Panc1 (cell line): ENCODE data around the gene VTN. TPM values are rescaled to one million over a fixed set of nuclear protein-coding genes. Genes with fewer than 3 reads are reported as not detected.
"Not testable (repeated sequence)": the region's sequence is repeated elsewhere in the genome, so short reads cannot be mapped to it uniquely, and the experiment has no call there.

Experiments used
- ATAC-seq: fragments of 200-7000 bp; cut with Tn5 transposase; 2 replicates; pipeline ENCODE4 v1.9.1; 2020; ENCODE audit warnings: mild to moderate bottlenecking, moderate library complexity
- BruUV-seq: library from RNA; stranded (reverse); fragments of 400-500 nt; replicated peaks from 2 replicates; lab custom pipeline; 2021; lab: Mats Ljungman, UMichigan
- CTCF ChIA-PET: fragments of 300-600 bp; sonication (Branson Sonifier 250); formaldehyde crosslinking; loops from one replicate; lab custom pipeline; 2022; ENCODE audit warnings: antibody characterized with exemption; lab: Charles Lee
- POLR2A ChIA-PET: fragments of 300-600 bp; sonication (Branson Sonifier 250); formaldehyde crosslinking; loops from one replicate; lab custom pipeline; 2022; ENCODE audit warnings: antibody characterized with exemption; lab: Charles Lee
- DNase-seq: peaks from one replicate; pipeline ENCODE4 v3.0.0-alpha.2; 2010; ENCODE audit warnings: low read depth, low spot score
- H3K27ac ChIP-seq: 2 replicates; pipeline ENCODE4 v1.5.1; 2011; ENCODE audit warnings: mild to moderate bottlenecking, low read length, inconsistent platforms
- H3K27me3 ChIP-seq: fragments of 200-500 bp; sonication (Bioruptor generic); 2 replicates; pipeline ENCODE4 v1.6.0; 2014; ENCODE audit warnings: low read length, inconsistent platforms; ENCODE audit not compliant: control insufficient read depth, insufficient read depth
- H3K36me3 ChIP-seq: fragments of 200-500 bp; sonication (Bioruptor generic); 2 replicates; pipeline ENCODE4 v1.5.1; 2014; ENCODE audit warnings: inconsistent platforms, mild to moderate bottlenecking, low read length, moderate library complexity; ENCODE audit not compliant: control insufficient read depth, insufficient read depth
- H3K4me1 ChIP-seq: 2 replicates; pipeline ENCODE4 v1.5.1; 2011; ENCODE audit warnings: inconsistent platforms, mild to moderate bottlenecking, low read length, moderate library complexity; ENCODE audit not compliant: control insufficient read depth, insufficient read depth
- H3K4me3 ChIP-seq, 2 experiments: 2 replicates each; pipeline ENCODE4 v1.5.1; 2011 to 2012; ENCODE audit warnings: low read depth in 2 of 2, low read length in 2 of 2, mild to moderate bottlenecking in 2 of 2, inconsistent platforms in 1 of 2, moderate library complexity in 1 of 2
- H3K9me3 ChIP-seq: fragments of 200-500 bp; sonication (Bioruptor generic); 2 replicates; pipeline ENCODE4 v1.5.1; 2014; ENCODE audit warnings: low read depth, mild to moderate bottlenecking, inconsistent platforms, low read length, moderate library complexity; ENCODE audit not compliant: control insufficient read depth, insufficient read depth
- CTCF ChIP-seq: fragments of 450-650 bp; IDR thresholded peaks from 2 replicates; pipeline ENCODE4 v1.5.1; 2017; ENCODE audit warnings: mild to moderate bottlenecking
- POLR2AphosphoS5 ChIP-seq: IDR thresholded peaks from 2 replicates; pipeline ENCODE4 v1.6.1; 2012; ENCODE audit warnings: mild to moderate bottlenecking, low read depth, low read length, moderate library complexity
- REST ChIP-seq, 2 experiments: IDR thresholded peaks; 2 replicates each; pipeline ENCODE4 v1.6.1; 2011 to 2012; ENCODE audit warnings: low read depth in 2 of 2, control low read depth in 1 of 2, low read length in 1 of 2, mild to moderate bottlenecking in 1 of 2, moderate library complexity in 1 of 2; ENCODE audit not compliant: insufficient read depth in 1 of 2
- SIN3A ChIP-seq: IDR thresholded peaks from 2 replicates; pipeline ENCODE4 v1.6.1; 2012; ENCODE audit warnings: low read depth, mild to moderate bottlenecking, low read length, moderate library complexity, borderline replicate concordance; ENCODE audit not compliant: insufficient read depth
- TCF7L2 ChIP-seq: IDR thresholded peaks from 2 replicates; pipeline ENCODE4 v1.6.1; 2011; ENCODE audit warnings: mild to moderate bottlenecking, low read depth, low read length, inconsistent platforms
- in situ Hi-C: cut with HindIII; loops from 2 replicates; pipeline ENCODE4 v1.10.0; 2016; ENCODE audit warnings: low sequenced_read_pairs, low pct_unique_long_range_greater_than_20kb
- intact Hi-C: fragments of 100-400 bp; cut with micrococcal nuclease; formaldehyde crosslinking; loops from one replicate; pipeline ENCODE4 v1.10.0; 2022; ENCODE audit not compliant: unreplicated experiment
- total RNA-seq: library from RNA; stranded (reverse); gene quantifications from one replicate; pipeline ENCODE4 v1.2.1, GENCODE V29; 2021; ENCODE audit not compliant: unreplicated experiment

Gene VTN
- total RNA-seq, 1 experiment from 2014 or later: 2.3 TPM

GRCh38 chr17:28340374-28340773, 29.7 kb downstream of the VTN start:
- Histone ChIP-seq H3K27me3 (no peaks in the 10 kb centered on the region), H3K9me3 (no peaks in the 10 kb centered on the region), H3K27ac (no peak overlapping the region), H3K4me1 (peaks cover 16% of the 10 kb centered on the region), H3K4me3 (no peak overlapping the region), H3K36me3 (no peaks in the 10 kb centered on the region; the same call in 1 of the 2 replicates)
- ChIA-PET CTCF (no interaction called here), POLR2A (interaction anchor here (0.7 kb wide), 1 partner anchor 641 kb away, joined by 3 read pairs; no protein-coding TSS in a partner anchor)
- ATAC-seq: no peak
- BruUV-seq: no TSS peak
- intact Hi-C loops: no loop called here
- in situ Hi-C loops: no loop called here
- no peak for DNase-seq
- TF ChIP-seq POLR2AphosphoS5: no peak
- no peak for TF ChIP-seq TCF7L2
- no peak for TF ChIP-seq CTCF
- no peak for TF ChIP-seq REST (IDR thresholded peaks at IDR 0.05; ENCODE audit: insufficient read depth in 1 of 2, low read depth in 2 of 2, low read length in 1 of 2)
- no peak for TF ChIP-seq SIN3A

- Histone ChIP-seq H3K27me3 (no peaks in the 10 kb centered on the region), H3K4me1 (peaks cover 20% of the 10 kb centered on the region), H3K27ac (no peak overlapping the region), H3K4me3 (no peak overlapping the region), H3K36me3 (no peaks in the 10 kb centered on the region; the same call in 1 of the 2 replicates), H3K9me3 (no peaks in the 10 kb centered on the region)
- ATAC-seq (no peak), DNase-seq (no peak)
- intact Hi-C loops (no loop called here), in situ Hi-C loops (no loop called here)
- TF ChIP-seq REST (IDR thresholded peaks at IDR 0.05; ENCODE audit: insufficient read depth in 1 of 2, low read depth in 2 of 2, low read length in 1 of 2): no peak
- TF ChIP-seq CTCF: no peak
- no peak for TF ChIP-seq SIN3A
- TF ChIP-seq POLR2AphosphoS5: no peak
- TF ChIP-seq TCF7L2: no peak
- no TSS peak for BruUV-seq
- ChIA-PET CTCF (no interaction called here), POLR2A (interaction anchor here (0.7 kb wide), 1 partner anchor 642 kb away, joined by 3 read pairs; no protein-coding TSS in a partner anchor)
Observed at GRCh38 chr17:28339431-28339830, 30.7 kb downstream of the VTN start.

- ATAC-seq, H3K4me3 ChIP-seq, POLR2A ChIA-PET, H3K27ac ChIP-seq, in situ Hi-C loops, H3K27me3 ChIP-seq, H3K36me3 ChIP-seq, H3K9me3 ChIP-seq, intact Hi-C loops, BruUV-seq, CTCF ChIA-PET, DNase-seq: not testable (repeated sequence)
- H3K4me1 ChIP-seq: peaks cover 26% of the 10 kb centered on the region
Observed at GRCh38 chr17:28338769-28339212, 31.3 kb downstream of the VTN start.
